NCI-H460 (cell line): ENCODE results near the gene ARHGDIG. TPM values are rescaled to one million over a fixed set of nuclear protein-coding genes. Genes with fewer than 3 reads are reported as not detected.
"Not testable (repeated sequence)": the region's sequence is repeated elsewhere in the genome, so short reads cannot be mapped to it uniquely, and the experiment has no call there.

Experiments
- DNase-seq: peaks from one replicate; pipeline ENCODE4 v3.0.0-alpha.2; 2016; ENCODE audit warnings: low read depth; ENCODE audit errors: extremely low read depth
- polyA plus RNA-seq: library from polyadenylated mRNA; depleted of rRNA; stranded (reverse); fragments of >200 nt; gene quantifications from 2 replicates; pipeline ENCODE4 v1.2.3, GENCODE V29; 2014; cell fraction: nucleus; rRNA removed
- total RNA-seq: library from RNA; depleted of rRNA; stranded (reverse); fragments of >200 nt; shearing (Covaris generic); gene quantifications from 2 replicates; pipeline ENCODE4 v1.2.3, GENCODE V29; 2014; rRNA removed

The ARHGDIG gene
- total RNA-seq = 2.5 and 2.9 TPM in 2 replicates
- 12.0 and 13.8 TPM in 2 replicates for polyA plus RNA-seq

DNA sequence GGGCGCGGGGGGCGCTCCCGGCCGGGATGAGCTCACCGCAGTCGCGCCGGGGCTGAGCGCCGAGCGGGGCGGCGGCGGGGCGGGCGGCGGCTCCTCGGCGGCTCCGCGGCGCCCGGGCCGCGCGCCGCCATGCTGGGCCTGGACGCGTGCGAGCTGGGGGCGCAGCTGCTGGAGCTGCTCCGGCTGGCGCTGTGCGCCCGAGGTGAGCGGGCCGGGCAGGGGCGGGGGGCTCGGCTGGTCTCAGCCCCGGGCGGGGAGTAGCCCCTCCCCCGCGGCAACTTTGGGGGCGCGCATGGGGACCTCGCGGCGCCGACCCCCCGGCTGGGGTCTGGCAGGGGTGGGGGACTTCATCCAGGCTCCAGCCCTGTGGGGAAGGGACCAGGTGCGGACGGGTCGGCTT, at the start of gene ARHGDIG:
Gene ARHGDIG (plus strand): TSS at position 40 of the 400 bp plus-strand sequence. CDS start 90 bp downstream, at position 130.
- no peak for DNase-seq

DNA sequence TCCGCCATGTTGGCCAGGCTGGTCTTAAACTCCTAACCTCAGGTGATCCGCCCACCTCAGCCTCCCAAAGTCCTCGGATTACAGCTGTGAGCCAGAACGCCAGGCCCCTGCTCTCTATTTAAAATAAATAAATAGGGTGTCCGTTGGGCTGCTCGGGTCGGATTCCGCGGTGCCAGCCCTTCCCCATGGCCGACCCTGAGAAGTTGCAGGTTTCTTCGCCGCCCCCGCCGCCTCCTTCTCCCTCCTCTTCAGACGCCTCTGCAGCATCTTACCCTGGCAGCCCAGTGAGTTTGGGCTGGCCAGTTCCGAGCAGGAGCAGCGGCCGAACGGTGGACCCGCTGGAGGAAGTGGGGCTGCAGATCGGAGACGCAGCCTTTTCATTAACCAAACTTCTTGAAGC, 49.4 kb upstream of the ARHGDIG start:
- DNase-seq = no peak

DNA sequence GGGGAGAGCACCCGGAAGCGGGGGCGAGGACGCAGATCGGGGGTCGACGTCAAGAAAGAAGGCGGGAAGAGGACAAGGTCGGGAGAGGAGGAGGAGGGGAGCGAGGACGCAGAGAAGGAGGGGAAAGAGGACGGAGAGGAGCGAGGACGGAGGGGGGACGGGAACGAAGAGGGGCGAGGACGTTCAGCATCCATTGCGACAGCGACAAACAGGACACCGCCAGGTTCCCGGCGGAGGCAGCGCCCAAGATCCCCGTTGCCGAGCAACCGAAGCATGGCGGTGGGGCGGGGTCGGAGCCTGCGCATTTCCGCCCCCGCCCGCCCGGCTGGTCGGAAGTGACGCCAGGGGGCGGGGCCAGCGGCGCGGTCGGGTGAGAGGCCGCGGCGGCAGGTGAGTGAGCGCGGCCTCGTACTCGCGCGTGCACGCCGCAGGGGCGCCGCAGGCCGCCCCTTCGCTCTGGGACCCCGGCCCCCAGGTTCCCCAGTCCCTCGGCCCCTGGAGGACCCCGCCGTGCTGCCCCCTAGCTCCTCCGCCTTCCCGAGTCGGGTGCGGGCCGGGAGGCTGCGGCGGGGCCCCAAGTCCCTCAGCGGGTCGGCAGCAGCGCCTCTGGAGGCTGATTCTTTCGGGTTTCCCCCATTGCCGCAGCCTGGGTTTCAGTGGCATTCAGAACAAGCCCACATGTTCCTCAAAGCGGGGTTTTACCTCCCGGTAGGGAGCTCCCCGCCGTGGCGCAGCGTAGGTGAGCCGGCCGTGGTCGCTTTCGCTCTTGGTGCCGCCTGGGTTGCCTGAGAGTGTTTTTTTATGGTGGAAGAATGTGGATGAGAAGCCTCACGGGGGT, 45.7 kb upstream of the ARHGDIG start, which contains the start of gene FAM234A:
Gene FAM234A (plus strand): TSS at position 354 of the 838 bp plus-strand sequence. CDS start 19,593 bp downstream, outside the sequence.
- peak; percentile 91 for DNase-seq

DNA sequence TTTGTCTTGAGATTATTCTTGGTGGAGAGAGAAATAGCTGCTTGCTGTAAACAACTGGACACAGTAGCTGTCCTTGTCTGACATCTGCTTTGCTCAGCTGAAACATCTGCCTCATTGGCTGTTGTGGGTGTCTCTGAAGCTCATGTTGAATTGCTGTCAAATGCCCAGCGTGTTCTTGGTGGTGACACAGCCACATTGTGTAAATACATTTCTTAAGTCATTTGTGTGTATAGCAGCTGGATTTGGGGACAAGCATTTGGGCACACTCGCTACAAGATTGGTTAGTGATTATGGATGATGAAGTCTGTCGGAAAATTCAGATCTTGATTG, 40.5 kb upstream of the ARHGDIG start:
- DNase-seq = no peak

DNA sequence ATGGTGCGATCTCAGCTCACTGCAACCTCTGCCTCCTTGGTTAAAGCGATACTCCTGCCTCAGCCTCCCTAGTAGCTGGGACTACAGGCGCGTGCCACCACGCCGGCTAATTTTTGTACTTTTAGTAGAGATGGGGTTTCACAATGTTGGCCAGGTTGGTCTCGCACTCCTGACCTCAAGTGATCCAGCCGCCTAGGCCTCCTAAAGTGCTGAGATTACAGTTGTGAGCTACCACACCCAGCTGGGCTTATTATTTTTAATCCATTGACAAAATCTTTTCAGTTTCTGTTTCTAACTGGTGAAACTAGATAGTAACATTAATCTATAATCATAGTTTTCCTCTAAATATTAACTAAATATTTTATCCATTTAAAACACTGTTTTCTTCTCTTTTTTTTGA, 39.8 kb upstream of the ARHGDIG start:
- DNase-seq = no peak

DNA sequence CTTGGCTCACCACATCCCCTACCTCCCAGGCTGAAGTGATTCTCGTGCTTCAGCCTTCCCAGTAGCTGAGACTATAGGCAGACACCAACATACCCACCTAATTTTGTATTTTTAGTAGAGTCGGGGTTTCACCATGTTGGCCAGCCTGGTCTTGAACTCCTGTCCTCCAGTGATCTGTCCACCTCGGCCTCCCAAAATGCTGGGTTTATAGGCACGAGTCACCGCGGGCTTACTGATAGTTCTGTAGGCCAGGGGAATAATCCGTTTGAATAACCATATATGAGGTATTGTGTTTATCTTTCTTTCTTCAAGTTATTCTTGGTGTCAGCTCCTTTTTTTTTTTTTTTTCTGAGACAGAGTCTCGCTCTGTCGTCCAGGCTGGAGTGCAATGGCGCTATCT, 38.1 kb upstream of the ARHGDIG start:
- DNase-seq = no peak

DNA sequence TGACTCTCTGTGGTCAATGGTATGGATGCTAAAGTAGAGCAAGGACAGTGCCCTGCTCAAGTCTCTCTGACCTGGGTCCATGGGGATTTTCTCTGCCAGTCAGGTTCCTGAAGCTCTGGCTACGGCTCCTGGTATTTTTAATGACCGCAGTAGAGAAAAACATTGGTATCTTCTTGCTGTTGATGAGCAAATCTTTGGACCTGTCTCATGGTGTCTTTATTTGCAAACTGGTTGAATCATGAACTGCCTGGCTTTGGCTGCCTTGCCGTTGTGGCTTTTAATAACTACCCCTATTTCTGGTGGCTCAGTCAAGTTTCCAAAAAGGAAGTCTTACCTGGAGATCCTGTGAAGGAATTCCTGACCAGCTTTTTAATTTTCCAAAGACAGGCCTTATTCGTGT, 37.0 kb upstream of the ARHGDIG start:
- no peak for DNase-seq

DNA sequence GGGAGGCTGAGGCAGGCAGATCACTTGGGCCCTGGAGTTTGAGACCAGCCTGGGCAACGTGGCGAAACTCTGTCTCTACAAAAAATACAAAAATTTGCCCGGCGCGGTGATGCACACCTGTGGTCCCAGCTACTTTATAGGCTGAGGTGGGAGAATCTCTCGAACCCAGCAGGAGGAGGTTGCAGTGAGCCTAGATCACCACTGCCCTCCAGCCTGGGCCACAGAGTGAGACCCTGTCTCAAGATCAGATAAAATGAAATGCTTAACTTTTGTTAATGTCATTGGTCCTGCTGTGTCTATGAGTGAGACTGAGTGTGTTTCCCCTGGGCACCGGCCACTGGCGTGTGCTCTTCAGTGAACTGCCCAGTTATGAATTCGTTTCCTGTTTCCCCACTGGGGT, 35.3 kb upstream of the ARHGDIG start:
- no peak for DNase-seq

DNA sequence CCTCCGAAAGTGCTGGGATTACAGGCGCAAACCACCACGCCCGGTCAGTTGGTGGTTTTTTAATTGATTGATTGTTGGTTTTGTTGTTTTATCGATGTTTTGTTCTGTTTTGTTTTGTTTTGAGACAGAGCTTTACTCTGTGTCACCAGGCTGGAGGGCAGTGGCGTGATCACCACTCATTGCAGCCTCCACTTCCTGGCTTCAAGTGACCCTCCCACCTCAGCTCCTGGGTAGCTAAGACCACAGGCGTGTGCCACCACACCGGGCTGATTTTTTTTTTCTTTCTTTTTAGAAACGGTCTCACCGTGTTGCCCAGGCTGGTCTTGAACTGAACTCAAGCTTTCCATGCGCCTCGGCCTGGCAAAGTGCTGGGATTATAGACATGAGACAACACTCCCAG, 33.4 kb upstream of the ARHGDIG start:
- no peak for DNase-seq

DNA sequence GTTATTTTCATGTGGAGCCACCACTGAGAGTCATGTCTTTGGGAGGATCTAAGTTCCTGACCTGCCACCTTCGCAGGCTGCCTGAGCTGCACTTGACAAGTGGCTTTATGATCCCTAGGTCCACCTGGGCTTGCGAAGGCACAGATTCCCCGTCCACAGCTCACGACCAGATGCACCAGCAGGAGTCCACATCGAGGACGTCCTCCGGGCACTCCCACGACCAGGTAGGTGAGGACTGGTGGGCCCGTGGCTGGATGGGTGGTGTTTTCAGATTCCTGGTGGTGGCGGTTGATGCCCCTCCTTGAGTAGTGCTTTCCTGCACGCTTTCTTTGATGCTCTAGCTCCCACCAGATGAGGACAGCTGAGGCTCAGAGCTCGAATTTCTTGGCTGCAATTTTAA, 31.0 kb upstream of the ARHGDIG start:
- DNase-seq = no peak

DNA sequence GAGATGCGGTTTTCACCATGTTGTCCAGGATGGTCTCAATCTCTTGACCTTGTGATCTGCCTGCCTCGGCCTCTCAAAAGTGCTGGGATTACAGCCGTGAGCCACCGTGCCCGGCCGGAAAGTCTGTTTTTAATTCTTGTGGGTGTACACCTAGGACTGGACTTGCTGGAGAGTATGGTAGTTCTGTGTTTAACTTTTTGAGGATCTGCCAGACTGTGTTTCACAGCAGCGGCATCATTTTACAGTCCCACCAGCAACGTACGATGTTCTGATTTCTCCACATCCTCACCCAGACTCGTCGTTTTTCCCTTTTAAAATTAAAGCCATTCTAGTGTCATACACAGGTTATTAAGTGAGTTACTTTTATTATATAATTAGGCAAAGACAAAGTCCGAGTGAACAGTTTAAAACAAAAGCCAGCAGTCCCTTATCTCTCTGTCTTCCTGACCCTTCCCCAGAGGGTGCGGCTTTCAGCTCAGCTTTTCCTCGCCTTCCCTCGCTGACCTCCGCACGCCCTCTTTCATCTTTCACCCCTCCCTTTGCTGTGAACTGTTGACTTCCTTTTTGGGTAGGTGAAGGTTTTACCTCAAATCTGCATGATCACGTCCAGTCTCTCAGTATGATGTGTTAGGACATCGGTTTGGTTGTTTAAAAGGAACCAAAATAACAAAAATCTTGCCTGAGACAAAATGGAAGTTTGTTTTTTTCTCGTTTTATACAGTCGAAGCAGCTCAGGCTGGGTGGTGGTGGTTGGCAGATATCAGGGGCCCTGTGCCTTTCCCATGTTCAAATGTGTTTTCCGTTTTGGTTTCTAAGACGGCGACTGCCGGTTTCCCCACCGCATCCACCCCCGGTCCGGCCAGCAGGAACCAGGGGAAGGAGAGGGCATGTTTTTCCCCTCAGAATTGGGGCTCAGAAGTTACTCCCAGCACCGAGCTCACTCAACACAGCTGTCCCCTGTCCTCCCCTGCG, 27.7 kb upstream of the ARHGDIG start:
- DNase-seq = no peak

DNA sequence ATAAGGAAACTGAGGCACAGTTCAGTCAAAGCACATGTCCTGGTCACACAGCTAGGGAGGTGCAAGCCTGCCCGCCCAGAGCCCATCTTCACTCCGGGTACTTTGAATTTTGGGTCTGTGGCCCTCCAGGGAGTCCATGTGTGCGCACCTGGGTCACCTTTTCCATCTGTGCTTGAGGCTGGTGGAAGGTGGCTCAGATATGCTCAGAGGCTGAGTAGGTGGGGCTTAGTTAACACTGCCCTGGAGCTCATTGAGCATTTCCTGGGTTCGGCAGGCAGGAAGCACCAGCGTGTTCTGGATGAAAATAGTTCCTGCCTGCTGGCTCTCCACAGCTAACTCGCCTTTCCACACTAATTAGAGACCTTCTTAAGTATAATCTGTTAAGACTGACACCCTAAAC, 26.6 kb upstream of the ARHGDIG start:
- no peak for DNase-seq

DNA sequence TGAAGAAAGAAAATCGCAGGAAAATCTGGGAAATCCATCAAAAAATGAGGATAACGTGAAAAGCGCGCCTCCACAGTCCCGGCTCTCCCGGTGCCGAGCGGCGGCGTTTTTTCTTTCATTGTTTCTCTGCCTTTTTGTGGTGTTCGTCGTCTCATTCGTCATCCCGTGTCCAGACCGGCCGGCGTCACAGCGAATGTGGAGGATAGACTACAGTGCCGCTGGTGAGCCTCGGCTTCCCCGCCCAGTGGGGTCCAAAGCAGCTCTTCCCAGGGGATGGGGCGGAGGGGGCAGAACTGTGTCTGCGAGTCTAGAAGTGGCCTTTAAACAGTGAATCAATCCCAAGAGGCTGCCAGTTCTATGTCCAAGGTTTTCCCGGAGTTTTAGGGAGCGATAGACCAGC, 25.9 kb upstream of the ARHGDIG start:
- no peak for DNase-seq

DNA sequence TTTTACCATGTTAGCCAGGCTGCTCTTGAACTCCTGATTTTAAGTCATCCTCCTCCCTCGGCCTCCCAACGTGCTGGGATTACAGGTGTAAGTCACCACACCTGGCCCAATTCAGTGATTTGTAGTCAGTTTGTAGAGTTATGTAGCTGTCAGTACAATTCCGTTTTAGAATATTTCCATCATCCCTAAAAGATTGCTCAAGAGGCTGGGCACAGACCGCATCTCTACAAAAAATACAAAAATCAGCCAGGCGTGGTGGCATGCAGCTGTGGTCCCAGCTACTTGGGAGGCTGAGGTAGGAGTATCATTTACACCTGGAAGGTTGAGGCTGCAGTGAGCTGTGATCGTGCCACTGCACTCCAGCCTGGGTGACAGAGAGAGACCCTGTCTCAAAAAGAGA, 25.2 kb upstream of the ARHGDIG start:
- DNase-seq = no peak

DNA sequence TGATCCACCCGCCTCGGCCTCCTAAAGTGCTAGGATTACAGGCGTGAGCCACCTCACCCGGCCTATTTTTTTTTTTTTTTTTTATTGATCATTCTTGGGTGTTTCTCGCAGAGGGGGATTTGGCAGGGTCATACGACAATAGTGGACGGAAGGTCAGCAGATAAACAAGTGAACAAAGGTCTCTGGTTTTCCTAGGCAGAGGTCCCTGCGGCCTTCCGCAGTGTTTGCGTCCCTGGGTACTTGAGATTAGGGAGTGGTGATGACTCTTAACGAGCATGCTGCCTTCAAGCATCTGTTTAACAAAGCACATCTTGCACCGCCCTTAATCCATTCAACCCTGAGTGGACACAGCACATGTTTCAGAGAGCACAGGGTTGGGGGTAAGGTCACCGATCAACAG, 22.3 kb upstream of the ARHGDIG start:
- not testable (repeated sequence) for DNase-seq

DNA sequence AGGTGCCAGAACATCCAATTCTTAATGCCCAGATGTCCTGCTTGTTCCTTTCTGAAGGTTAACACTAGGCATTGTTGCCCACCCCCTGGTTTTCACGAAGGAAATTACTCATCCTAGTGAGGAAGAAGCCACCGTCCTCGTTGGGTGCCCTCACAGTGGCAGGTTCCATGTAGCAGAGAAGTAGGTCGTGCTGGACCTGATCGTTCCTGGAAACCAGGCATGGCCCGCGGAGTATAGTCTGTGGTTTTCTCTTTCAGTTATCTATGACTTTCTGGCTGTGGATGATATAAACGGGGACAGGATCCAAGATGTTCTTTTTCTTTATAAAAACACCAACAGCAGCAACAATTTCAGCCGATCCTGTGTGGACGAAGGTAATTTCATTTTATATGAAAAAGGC, 21.2 kb upstream of the ARHGDIG start:
- no peak for DNase-seq

DNA sequence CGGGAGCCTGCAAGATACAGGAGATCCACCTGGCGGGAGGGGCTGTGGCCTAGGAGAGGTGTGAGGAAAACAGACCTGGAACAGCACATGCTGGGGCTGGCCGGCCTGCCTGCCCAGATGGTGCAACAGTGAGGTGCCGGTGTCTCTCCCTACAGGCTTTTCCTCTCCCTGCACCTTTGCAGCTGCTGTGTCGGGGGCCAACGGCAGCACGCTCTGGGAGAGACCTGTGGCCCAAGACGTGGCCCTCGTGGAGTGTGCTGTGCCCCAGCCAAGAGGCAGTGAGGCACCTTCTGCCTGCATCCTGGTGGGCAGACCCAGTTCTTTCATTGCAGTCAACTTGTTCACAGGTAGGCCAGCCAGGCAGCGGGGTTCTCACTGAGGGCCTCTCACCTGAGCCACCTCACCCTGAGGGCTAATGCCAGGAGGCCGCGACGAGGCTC, 20.6 kb upstream of the ARHGDIG start:
- DNase-seq = no peak

DNA sequence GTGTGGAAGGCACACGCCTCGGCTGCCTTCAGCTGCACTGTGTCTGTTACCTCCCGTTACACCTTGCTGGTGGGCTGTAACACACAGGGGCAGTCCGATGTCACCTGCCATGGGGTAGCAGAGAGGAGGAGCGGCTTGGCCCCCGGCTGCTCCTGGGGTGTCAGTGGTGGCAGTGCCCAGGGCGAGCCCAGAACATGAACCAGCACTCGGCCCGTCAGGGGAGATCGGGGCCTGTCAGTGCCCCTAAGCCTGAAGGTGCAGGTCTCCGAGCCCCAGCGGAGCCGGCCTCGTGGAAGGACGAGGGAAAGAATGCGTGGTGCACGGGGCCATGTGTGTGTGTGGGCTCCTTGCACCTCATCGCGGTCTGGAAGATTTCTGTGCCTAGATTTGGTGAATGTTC, 20.1 kb upstream of the ARHGDIG start:
- DNase-seq = no peak

DNA sequence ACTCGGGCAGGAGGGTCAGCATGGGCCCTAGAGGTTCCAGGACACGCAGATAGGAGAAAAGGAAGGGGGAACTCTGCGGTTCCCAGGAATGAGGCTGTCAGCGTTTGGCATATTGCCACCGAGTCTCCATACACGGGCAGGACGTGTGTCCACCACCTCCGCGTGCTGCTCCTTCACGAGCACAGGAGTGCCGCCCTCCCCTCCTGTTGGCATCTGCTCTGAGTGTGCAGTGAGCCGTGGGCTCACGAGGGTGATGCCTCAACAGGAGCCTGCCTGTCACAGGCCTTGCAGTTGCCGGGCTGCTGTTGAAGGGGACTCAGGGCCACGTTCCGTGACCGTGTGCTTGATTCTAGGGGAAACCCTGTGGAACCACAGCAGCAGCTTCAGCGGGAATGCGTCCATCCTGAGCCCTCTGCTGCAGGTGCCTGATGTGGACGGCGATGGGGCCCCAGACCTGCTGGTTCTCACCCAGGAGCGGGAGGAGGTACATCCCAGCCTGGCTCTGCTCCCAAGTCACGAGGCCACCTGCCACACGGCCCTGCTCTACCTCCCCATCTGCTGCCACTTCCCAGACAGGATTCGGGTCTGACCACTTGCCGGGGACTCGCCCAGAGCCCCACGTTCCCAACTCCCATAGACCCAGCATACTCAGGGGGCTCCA, 19.2 kb upstream of the ARHGDIG start:
- no peak for DNase-seq

DNA sequence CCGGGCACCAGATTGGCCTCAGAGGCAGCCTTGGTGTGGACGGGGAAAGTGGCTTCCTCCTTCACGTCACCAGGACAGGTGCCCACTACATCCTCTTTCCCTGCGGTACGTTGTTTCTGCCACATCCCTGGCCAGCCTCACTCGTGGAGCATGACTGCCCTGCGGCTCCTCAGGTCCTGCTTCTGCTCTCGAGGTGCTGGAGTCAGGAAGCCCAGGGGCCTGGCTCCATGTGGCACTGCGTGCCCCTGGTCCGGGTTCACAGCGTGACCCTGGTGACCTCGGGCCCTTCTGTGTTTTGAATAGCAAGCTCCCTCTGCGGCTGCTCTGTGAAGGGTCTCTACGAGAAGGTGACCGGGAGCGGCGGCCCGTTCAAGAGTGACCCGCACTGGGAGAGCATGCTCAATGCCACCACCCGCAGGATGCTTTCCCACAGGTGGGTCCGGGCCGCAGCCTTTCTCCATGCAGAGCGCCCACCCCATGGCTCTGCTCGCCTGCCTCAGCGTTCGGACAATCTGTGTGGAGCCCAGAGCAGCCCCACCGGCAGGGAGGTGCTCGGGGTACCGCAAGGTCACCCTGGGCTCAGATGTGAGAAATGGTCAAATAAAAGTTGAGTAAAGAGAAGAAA, 18.2 kb upstream of the ARHGDIG start:
- DNase-seq = no peak
